GM21528 (cell line): ENCODE data around the gene PTPRE.

Source experiments
- ATAC-seq: cut with Tn5 transposase; IDR thresholded peaks from one replicate; pipeline ENCODE4 v1.9.1; 2021; ENCODE audit warnings: mild to moderate bottlenecking, moderate library complexity; ENCODE audit not compliant: unreplicated experiment, low FRiP score

PTPRE gene

DNA sequence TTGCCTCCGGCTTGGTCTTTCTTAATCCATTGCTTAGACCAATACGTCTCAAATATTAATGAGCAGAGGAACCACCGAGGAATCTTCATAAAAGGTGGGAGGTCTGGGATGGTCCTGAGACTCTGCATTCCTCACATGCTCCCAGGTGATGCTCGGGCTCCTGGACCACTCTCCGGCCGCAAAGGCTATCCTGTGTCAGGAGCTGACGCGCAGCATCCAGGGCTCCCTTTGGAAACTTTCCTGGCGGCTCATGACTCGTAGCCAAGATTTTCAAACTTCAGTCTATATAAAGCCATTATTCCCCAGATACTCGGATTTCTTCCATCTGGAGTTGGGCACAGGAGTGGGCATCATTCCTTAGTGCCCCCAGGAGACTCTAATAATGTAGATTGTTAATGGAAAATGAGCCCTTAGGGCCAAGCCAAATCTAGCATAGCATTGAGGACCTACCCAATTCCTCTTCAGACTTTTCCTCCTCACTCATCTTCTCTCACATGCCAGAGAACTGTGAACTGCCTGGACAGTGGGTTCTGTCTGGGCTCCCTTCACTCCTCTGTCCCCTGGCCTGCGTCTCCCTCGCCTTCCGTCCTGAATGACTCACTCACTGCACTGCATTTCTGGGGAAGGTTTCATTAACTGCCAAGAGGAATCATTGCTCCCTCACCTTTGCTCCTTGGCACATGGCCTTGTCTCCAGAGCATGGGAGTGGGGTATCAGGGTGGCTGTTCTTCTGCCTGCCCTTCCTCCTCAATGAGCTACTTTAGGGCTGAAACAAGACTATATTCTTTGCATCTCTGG lies 130.0 kb downstream of the PTPRE start:
- no peak for ATAC-seq

DNA sequence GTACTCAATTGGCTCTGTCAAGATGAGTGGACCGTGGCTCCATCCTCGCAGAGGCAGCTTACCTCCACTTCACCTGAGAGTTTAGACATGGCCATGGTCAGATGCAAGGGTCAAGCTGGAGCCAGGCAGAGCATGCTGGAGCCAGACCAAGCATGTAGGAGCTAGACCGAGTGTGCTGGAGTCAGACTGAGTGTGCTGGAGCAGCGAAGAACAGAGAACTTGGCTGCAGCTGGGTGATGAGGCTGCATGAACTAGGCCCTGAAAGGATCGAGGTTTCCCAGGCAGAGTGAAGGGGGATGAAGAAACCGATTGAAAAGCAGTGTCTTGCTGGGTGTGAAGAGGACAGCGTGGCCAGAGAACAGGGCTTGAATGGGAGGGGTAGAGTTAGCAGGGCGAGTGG lies 133.2 kb downstream of the PTPRE start:
- ATAC-seq = no peak

DNA sequence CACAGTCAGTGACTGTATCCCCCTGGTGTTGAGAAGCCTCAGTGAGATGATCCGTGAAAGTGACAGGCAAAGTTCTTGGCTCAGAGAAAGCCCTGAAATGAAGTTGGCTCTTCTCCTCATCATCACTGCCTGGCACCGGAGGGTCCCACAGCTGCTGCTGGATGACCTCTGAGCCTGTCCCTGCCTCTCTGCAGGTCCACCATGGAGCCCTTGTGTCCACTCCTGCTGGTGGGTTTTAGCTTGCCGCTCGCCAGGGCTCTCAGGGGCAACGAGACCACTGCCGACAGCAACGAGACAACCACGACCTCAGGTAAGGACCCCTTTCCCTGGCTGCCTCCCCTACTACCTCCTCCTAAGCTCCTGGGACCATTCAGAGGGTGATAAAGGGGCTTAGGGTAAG lies 133.8 kb downstream of the PTPRE start:
- ATAC-seq = no peak

DNA sequence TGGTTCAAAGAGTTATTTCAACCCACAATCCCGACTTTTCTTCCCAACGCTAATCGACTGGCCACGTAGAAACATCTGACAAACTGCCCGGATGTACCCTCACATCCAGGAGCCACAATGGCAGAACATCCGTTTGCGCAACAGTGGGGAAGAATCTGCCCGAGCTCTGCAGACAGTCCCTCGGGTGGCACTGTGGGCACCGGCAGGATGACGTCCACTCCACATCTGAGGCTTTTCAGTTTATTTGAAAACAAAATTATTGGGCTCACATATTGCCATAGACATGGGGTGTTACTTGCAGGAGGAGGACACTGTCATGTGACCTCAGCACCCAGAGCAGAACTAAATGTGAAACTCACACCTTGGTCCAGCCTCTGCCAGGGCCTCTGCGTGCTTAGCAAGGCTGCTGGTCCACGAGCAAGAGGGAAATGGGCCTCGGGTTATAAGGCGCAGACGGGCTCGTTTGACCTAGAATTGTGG lies 135.3 kb downstream of the PTPRE start:
- no peak for ATAC-seq

DNA sequence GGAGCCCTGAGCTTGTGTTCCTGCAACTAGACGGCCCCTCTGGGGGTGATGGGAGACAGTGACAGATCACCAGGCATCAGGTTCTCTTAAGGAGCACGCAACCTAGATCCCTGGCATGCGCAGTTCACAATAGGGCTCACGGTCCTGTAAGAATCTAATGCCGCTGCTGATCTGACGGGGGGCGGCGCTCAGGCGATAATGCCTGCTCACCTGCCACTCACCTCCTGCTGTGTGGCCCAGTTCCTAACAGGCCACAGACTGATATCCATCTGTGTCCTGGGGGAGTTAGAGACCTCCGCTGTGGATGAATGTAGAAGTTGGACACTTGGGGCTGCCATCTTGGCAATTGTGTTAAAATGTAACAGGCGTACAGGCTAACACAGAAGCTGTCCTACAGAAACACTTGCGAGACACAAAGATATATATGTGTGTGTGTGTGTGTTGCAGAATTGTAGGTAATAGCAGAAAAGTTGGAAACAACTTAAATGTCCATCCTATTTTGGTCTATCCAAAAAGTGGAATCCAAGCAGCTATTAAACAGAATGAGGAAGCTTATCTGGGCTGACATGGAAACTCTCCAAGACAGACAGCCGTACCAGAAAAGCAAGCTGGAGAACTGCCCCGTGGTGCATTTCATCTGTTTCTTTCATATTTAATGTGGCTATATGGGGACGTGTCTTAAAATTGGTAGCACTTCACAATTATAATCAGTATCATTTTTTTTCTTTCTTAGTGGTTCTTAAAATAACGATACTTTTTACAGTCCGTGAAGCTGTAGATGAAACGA lies 136.5 kb downstream of the PTPRE start:
- ATAC-seq = no peak

DNA sequence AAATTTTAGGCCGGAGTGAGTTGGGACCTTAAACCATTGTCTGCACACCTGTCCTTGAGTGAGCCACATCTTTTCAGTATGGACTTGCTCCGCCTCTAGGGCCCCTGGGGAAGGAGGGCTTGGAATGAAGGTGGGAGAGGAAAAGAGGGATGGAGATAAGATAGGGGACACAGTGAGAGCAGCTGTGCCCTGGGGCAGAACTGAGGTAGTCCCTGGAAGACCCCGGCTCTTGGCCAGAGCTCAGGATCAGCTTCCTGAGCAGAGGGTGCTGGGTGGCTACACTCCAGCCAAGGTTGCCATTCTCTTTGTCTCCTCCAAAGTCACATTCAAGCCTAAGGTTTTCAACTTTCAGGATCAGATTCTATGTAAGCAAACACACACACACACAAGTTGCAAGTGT lies 137.3 kb downstream of the PTPRE start:
- no peak for ATAC-seq

DNA sequence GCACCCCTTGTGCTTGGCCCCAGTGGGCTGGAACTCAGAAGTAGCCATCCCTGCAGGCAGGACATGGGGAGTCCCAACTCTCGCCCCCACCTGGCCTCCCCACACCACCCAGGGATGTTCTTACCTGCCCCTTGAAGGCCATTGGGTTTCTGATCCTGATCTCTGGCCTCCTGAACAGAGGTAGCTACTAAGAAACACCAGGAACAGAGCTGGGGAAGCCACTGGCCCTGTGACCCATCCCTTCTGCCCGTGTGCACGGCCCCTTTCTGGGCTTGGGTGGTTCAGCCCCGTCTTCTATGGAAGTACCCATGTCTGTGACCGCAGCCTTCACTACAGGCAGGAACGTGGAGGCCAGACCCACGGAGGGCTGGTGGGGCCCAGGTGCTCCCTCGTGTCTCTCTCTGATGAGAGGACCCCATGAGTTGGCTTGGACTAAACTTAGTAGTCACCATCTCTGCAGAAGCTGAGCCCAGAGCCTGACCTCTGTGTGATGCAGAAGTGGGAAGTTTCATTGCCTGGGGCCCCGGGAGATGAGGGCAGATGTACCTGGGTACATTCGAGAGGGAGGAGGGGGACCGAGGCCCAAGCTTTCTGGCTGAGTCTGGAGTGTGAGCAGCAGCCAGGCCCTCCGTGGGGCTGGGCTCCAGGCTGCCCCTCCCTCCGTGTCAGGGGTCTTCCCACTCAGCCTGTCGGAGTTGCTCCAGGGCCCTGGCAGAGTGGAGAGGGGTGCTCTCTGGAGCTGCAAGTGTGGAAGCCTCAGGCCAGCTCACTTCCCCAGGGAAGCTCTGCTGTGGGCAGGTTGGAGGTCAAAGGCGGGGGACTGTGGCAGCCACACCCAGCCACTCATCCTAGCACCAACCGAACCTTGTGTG lies 138.3 kb downstream of the PTPRE start:
- ATAC-seq = no peak

DNA sequence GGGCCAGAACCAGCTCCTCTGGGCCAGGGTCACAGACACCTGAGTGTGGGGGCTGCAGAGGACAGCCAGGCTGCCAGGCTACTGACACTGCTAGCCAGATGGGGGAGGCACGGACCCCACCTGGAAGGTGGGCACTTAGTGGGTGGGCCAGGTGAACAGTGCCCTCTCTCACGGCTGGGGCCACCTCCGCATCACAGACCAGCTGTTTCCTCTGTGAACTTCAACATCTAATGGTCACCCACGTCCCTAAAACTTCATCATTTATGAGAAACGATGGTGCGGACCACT lies 138.9 kb downstream of the PTPRE start:
- ATAC-seq = no peak

DNA sequence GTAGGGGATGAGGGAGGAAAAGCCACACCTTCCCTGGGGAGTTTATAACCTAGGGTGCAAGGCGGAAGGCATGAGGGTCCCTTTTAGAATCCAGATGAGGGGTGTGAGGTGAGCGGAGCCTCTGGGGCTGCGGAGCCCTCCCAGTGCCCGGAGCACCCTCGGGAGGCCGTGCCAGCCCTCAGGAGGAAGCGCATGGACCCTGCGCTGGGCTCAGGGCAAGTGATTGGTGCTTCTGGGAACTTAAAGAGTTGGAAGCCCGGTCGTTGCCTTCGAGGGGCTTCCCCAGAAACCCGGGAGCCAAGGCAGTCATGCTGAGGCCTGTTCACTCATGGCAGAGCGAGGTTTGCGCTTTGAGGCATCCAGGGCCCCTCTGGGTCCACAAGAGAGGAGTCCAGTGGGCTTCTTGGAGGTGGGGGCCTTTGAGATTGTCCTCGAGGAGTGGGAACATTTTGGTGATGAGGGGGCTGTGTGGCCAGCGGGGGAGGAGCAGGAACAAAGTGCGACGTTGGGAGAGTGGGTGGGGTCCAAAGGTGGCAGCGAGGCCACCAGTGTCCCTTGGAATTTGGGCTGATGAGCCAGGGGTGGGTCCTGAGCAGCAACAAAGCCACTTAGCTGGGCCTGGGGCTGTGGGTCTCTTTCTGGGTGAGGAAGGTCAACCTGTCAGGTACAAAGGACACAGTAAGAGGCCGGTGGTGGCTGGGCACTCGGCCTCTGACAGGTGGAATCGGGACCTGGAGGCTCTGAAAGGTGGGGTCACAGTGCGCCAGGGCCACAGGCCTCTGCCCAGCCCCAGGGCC lies 139.5 kb downstream of the PTPRE start:
- ATAC-seq = no peak

DNA sequence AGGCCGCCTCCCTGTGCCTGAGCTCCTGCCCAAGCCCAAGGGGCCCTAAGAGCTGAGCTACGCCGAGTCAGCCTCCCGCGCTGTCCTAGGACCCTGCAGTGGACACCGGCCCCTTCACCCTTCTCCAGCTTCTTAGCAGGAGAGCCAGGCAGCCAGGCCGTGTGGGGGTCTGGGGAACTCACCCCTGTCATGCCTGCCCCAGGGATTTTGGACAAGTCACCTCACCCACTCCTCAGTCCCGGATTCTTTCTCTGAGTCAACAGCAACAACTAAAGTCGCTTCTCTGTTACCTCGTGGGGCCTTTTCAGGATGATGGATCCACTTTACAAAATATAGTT lies 140.0 kb downstream of the PTPRE start:
- ATAC-seq = peak; percentile 5

DNA sequence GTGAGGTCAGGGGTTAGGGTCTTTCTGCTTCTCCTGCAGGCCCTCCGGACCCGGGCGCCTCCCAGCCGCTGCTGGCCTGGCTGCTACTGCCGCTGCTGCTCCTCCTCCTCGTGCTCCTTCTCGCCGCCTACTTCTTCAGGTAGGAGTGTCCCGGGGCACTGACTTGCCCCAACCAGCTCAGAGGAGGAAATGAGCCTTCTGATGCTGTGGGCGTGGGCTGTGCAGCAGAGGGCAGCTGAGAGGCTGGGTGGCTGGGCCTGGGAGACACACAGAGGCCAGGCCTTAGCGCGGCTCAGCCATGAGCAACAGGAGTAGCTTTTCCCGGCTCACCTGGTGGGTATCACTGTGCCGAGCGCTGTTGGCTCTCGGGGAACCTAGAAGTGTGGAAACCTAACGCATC lies 140.4 kb downstream of the PTPRE start:
- peak; percentile 98 for ATAC-seq

DNA sequence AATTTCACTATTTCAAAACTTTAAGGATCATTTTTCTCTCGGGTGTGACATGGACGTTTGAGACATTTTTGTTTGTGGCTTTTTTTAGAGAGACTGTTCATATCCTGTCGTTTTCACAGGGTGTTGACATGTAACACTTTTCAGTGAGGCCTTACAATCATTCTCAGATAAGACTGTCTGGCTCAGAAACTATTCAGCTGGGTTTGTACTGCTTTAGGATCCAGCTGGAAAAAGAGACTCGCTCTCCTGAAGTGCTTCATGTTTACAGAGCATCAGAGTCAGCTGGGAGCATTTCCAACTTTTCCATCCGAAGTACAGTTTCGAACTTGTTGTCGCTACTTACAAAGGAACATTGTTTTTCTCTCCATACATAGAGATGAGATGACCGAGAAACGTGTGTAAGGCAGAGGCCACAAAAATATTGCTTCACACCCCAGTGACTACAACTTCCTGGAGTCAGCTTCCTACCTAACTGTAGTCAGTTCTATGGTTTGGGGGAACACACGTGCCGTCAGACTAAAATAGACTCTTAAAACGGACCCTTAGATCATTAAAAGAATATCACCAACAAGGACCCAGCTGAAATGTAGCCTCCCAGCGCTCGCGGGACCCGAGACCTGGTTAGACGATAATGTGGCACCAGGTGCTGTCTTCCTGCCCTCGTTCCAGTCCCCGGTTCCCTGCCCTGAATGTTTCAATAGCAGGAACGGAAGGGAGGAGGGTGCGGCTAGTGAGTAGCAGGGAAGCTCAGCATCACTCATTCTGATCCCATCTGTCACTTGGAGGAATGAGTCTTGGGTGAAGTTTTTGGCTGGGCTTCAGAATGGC lies 141.3 kb downstream of the PTPRE start:
- ATAC-seq = peak; percentile 54

DNA sequence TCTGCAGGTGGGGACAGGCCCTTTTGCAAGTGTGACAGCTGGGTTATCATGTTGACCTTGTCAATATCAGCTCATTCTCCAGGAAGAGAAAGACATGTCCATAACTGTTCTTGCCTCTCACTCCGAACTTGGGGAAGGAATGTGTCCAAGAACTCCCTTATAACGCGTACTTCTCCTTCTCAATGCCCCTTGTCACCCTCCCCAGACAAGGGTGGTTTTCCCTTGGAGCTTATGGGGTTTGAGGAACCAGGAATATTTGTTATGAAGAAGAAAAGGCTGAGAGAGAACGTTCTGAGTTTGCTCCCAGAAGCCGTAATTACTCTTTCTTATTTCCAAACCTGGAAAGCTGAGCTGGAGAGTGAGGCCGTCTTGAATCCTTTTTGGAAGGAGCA lies 141.9 kb downstream of the PTPRE start:
- no peak for ATAC-seq

DNA sequence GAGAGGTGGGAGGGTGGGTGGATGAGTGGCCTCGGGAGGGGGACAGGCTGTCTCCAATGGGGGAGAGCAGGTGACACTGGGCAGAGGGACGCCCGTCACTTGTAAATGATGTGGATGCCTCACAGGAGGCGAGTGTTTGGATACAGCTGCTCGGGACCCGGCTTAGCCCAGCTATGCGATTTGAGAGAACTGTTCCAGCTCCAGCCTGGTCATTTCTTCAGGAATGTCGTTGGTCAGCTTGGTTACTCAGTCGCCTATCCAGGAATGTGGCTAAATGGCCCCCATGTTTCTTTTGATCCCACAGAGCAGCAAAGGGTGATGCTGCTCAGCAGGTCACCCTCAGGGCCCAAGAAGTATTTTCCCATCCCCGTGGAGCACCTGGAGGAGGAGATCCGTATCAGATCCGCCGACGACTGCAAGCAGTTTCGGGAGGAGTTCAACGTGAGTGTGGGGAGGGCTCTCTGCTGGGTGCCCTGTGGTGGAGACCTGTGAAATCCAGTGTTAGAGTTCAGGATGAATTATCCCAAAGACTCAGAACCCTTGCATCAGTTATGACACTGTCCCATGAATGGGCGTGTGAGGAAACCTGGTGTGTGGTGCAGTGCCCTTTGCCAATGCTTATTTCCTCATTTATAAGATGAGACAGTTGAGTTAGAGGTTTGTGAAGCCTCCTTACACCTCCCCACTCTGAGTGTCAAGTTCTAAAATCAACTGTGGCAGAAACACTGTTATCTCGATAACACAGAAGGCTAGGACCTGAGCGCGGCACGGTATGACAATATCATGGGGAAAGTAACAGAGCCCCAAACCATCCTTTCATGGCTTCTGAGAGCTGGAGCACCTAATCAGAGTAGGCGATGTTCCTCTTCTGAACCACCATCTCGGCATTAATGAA lies 142.6 kb downstream of the PTPRE start:
- ATAC-seq = no peak

DNA sequence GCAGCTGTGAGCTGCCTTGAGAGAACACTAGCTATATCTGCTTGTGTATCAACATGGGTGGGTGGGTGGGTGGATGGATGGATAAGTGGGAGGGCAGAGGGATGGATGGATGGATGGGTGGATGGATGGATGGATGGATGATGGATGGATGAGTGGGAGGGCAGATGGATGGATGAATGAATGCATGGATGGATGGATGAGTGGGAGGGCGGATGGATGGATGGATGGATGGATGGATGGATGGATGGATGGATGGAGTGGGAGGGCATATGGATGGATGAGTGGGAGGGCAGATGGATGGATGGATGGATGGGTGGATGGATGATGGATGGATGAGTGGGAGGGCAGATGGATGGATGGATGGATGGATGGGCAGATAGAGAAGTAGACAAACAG lies 143.2 kb downstream of the PTPRE start:
- ATAC-seq = no peak

DNA sequence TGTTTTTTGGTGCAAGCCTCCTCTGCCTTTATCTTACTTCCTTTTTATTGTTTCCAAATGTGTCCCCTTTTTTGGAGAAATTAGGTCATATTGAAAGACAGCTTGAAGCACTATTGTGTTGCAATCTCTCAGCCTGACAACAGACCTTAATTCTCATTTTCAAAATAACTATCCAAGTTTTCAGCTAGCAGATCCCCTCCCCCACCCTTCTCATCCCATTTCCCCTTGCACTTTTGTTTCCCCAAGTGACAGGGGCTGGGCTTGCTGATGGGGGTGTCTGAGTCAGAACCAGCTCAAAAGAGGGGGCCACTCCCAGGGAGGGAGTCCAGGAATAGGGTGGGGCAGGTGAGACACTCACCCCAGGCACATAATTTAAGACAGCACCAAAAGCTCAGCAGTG lies 144.0 kb downstream of the PTPRE start:
- ATAC-seq = no peak

DNA sequence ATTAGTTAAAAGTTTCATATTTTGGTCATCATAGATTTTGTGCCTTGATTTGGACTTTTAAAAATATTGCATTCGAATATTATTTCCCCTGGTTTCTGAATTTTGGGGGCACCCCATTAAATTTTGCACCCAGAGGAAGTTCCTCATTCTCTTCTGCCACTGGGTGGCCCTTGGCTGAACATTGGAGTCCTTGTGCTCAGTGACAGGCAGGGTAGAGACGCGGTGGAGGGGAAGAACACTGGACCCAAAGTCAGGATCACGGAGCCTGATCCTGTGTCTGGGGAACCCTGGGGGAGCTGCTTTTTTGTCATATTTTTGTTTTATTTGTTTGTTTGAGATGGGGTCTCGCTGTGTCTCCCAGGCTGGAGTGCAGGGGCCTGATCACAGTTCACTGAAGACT lies 144.6 kb downstream of the PTPRE start:
- ATAC-seq = no peak

DNA sequence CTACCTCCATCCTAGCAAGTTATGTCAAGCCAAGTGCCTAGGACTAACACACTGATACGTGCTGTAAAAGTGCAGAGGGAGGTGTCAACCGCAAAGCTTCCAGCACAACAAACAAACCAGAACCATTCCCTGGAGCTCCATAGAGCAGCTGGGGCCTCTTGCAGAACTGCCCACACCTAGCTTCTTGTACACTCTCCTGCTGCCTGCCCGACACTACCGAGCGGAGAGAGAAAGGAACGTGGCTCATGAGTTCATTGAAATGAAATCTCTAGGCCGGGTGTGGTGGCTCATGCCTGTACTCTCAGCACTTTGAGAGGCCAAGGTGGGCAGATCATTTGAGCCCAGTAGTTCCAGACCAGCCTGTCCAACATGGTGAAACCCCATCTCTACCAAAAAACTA lies 145.8 kb downstream of the PTPRE start:
- ATAC-seq = no peak

DNA sequence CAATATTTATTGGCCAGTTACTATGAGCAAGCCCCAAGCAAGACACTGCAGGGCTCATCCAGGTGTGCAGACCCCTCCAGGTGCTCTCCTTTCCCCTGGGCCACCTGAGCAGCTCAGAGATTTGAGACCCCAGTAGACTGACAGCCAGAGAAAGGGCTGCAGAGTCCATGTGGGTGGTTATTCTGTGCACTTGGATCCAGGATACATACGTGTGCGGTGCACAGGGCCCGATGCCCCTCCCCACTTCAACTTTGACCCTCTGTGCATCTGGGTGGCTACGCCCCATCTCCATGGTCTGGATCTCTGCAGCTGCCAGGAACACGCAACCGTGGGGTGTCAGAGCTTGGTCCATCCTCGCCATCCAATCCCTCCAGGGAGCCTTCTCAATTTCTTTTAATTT lies 146.5 kb downstream of the PTPRE start:
- ATAC-seq = no peak
